Endometrium (tissue), 2 donors: ENCODE measurements around the gene SP5.
"Not testable (repeated sequence)": the region's sequence is repeated elsewhere in the genome, so short reads cannot be mapped to it uniquely, and the experiment has no call there.

Source experiments
- FAIRE-seq: peaks from 2 replicates; lab custom pipeline; 2012; peaks lifted over from hg19 to GRCh38; lab: Jason Lieb, UNC
- donor health status: control.
- donor health status: control.

The SP5 gene

GRCh38 chr2:170715062-170715931, at the start of gene SP5:
TSS of gene SP5 (plus strand) at chr2:170715337. CDS start at chr2:170715513, 176 bp downstream.
- FAIRE-seq: no peak

DNA sequence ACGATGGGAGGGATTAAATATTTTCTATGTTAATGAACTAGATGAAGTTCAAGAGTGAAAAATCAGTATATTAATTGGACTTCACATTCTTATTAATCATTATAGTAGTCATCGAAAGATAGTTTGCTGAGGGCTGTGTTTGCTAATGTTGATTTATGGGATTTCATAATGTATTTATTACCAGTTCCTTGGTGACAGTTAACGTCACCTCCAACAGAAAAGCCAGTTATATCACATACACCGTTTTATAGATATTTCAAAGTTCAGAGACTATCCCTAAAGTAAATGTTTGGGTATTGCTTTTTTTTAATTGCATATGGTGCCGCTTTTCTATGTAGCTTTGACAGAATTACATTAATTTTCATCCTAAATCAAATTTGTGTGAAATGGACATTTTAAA, 49.4 kb upstream of the SP5 start:
- no peak for FAIRE-seq

DNA sequence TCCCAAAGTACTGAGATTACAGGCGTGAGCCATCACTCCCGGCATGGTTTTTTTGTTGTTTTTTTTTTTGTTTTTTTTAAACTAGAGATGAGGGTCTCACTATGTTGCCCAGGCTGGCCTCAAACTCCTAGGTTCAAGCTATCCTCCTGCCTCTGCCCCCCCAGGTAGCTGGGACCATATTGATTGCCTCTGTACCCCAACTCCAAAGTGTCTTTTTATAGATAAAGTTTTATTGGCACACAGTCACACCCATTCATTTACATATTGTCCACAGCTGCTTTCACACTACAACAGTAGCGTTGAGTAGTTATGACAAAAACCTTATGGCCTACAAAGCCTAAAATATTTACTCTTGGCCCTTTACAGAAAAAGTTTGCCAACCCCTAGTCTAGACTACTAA, 45.2 kb upstream of the SP5 start:
- FAIRE-seq: no peak

GRCh38 chr2:170670651-170671050, 44.5 kb upstream of the SP5 start:
- FAIRE-seq: no peak

DNA sequence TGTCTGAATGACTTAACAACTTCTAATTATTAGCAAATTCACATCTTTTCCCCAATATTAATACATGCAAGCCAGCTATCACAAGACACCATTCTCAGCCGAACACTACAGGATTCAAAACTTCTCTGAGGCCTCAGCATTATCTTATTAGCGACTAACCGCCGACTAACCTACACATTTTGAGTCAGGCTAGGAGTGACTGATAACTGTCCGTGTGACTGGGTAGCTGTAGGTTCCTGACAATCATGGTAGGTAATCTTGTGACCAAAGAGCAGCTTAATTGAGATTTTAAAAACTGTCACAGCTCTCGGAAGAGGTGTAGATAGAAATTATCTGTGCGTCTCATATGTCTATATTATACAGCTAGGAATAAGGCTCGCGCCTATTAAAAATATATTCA, 44.1 kb upstream of the SP5 start:
- FAIRE-seq: no peak

- not testable (repeated sequence) for FAIRE-seq
These were observed 40.9 kb upstream of the SP5 start for GRCh38 chr2:170674282-170674681.

GRCh38 chr2:170675701-170676100, 39.4 kb upstream of the SP5 start:
- FAIRE-seq: no peak

- FAIRE-seq: no peak
These were observed 35.5 kb upstream of the SP5 start for GRCh38 chr2:170679607-170680079.

DNA sequence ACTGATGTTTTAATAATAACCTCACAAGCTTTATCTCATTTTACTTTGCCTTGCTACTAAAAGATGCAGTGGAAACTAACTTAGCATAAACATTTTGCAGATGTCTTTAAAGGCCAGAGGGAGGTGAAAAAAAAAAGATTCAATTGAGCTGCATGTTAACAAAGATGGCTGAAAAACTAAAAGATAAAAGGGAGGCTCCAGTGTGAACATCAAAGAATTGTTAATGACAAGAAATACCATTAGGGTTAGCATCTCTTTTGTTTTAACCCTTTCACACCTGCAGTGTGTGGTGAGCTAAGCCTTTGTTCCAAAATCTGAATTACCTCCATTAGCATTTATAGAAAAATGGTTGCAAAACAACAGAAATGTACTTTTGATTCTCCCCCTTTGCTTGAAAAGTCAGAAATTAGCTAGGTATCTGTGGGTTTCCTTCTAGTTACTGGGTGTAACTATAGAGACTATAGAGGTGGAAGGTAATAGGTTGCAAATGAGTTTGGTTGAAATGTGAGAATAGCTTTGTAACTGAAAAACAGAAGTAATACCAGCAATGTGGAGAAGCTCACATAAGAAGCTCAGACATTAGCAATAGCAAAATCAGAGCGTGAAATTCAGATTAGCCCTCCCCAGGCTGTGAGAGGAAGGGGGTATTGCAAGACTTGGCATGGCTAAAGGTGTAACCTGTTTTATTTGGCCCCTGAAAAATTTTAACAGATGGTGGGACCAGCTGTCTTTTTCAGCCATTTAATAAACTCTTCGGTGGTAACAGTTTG, 34.8 kb upstream of the SP5 start:
- FAIRE-seq: no peak

DNA sequence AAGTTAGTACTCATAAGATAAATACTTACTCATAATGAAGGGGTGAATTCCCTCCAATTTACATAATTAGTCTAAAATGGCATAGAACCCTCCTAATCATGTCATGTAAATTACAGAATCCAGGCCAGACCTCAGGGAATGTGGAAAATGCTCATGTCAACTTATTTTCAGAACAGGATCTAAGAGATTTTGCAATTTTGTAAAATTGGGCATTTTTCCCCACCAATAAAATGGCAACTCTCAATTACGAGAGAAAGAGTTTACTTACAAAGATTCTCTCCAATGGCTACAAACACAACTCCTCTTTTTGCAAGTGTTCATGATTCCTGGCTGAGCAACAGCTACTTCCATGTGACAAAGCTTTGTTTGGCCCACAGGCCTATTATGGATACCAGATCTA, 33.8 kb upstream of the SP5 start:
- no peak for FAIRE-seq

DNA sequence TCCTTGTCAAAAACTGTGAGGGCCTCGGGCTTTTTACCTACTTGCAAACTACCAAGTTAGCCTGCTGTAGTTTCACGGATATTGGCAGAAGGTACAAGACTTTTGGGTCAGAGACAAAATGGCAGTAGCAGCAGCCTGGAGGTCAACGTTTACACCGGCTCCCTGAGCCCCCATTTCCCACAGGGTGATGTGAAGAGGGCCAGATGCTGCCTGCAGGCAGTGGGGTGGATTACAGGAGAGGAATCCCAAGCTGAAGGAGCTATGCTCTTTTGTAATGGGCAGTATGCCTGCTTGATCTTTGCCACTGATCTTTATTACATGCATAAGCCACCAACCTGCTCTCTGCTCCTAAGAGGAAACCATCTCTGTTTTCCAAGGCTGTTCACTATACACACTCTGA, 29.5 kb upstream of the SP5 start:
- FAIRE-seq: no peak

- FAIRE-seq: no peak
These were observed 25.7 kb upstream of the SP5 start for GRCh38 chr2:170689481-170689880.

DNA sequence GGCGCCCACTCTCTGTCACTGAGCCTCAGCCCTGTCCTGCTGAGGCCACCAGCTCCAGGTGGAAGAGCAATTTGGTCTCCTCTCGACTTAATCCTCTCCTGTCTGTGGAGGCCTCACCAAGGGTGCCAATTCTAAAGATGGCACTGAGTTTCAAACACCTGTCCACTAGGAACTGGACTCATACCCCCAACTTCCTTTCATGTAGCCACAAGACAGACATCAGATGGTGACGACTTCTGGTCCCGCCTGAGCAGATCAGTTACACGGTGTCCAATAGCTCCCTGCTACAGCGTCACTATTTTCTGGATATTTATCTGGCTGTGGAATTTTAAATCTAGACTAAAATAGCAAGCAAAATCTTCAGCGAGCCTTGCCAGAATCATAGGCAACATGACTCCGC, 24.5 kb upstream of the SP5 start:
- no peak for FAIRE-seq

DNA sequence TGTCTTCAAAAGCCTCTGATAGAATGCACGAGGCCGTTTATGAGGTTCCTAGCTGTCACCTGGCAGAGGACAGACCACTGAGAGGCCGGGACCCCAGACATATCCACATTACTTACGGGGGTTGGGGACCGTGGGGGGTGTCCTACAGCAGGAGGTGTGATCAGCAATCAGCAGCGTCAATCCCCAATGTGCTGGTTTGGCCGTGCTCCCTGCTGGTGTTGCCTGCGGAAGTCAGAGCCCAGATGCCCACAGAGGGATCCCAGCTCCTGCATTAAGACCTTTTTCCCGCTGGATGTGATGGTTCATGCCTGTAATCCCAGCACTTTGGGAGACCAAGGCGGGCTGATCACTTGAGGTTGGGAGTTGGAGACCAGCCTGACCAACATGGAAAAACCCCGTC, 20.8 kb upstream of the SP5 start:
- FAIRE-seq: no peak

GRCh38 chr2:170695521-170696410, 19.4 kb upstream of the SP5 start:
- FAIRE-seq: no peak

- FAIRE-seq: no peak
These were observed 18.2 kb upstream of the SP5 start for GRCh38 chr2:170696948-170697347.

- FAIRE-seq: no peak
These were observed 14.1 kb upstream of the SP5 start for GRCh38 chr2:170701011-170701410.

DNA sequence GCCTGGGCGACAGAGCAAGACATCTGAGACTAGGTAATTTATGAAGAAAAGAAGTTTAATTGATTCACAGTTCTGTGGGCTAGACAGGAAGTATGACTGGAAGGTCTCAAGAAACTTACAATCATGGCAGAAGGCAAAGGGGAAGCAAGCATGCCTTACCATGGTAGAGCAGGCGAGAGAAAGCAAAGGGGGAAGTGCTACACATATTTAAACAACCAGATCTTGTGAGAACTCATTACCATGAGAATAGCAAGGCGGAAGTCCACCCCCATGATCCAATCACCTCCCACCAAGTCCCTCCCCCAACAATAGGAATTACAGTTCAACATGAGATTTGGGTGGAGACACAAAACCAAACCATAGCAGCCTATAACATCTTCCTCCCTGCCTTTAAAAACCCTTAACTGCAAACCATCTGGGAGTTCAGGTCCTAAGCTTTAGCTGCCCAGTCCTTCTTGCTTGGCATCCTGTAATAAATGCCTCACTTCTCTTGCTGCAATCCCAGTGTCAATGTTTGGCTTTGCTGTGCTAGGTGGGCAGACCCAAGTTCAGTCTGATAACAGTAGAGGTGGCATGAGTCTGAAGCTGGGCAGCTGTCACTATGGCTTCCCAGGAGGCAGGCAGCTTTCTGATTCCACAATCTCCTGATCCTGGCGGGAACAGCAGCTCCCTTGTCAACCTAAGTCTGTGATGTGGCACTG, 11.2 kb upstream of the SP5 start:
- FAIRE-seq: no peak

GRCh38 chr2:170707821-170708795, 7.0 kb upstream of the SP5 start:
- no peak for FAIRE-seq

DNA sequence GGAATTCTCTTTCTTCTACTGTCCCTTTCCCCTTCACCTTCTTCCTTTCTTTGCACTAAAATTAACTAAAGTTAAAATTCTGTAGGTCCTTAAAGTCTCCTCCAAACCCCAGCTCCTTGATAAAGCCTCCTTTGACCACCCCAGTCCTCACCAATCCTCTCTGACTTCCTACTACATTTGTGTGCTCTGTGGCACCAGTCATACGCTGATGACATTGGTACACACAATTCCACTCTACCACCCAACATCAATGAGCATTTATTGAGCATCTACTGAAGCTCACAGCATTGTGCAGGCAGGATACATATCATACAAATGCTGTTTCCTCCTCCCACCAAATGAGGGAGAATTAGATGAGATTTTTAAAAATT, 4.5 kb upstream of the SP5 start:
- no peak for FAIRE-seq
